HepG2 (cell line): ENCODE data around the gene GDPD5. TPM values are rescaled to one million over a fixed set of nuclear protein-coding genes. Genes with fewer than 3 reads are reported as not detected.
A peak's percentile ranks its signal among the peaks of the same experiment; 100 is the strongest.

Experiments used
- ATAC-seq: fragments of 200-7000 bp; cut with Tn5 transposase; 3 replicates; pipeline ENCODE4 v1.9.1; 2020; ENCODE audit warnings: mild to moderate bottlenecking, moderate library complexity
- BruUV-seq: library from RNA; stranded (reverse); fragments of 400-500 nt; replicated peaks from 2 replicates; lab custom pipeline; 2021; lab: Mats Ljungman, UMichigan
- CTCF ChIA-PET: fragments of 300-600 bp; formaldehyde crosslinking; extraction: SDS; loops from one replicate; lab custom pipeline; 2021; ENCODE audit warnings: low total read pairs, inconsistent platforms, low intra/inter-chr PET ratio; lab: Yijun Ruan, JAX
- POLR2A ChIA-PET: fragments of 350-600 bp; sonication (Branson Sonifier 250); formaldehyde crosslinking; loops from one replicate; lab custom pipeline; 2020; ENCODE audit warnings: antibody characterized with exemption, inconsistent platforms; lab: Yijun Ruan, JAX
- DNase-seq: peaks from one replicate; pipeline ENCODE4 v3.0.0-alpha.2; 2015; ENCODE audit warnings: low spot score
- FAIRE-seq: peaks from 3 replicates; lab custom pipeline; 2011; peaks lifted over from hg19 to GRCh38; lab: Jason Lieb, UNC
- H2AFZ ChIP-seq: one replicate; pipeline ENCODE4 v1.6.1; 2011; ENCODE audit warnings: low read length, inconsistent platforms
- H3K27ac ChIP-seq: fragments of 300-600 bp; 3 replicates; pipeline ENCODE4 v1.8.0; 2011; ENCODE audit warnings: mixed run types, mild to moderate bottlenecking, mixed read lengths, low read length, inconsistent platforms; ENCODE audit not compliant: insufficient read depth; ENCODE audit errors: extremely low read length
- H3K27me3 ChIP-seq, 2 experiments: fragments of 200-600 bp in 1 of 2; 2 replicates in 1 of 2; 3 replicates in 1 of 2; pipeline versions ENCODE4 v1.6.0 to v1.8.0; 2011; ENCODE audit warnings: low read length in 2 of 2, mild to moderate bottlenecking in 2 of 2, moderate library complexity in 2 of 2, inconsistent platforms in 1 of 2; ENCODE audit not compliant: insufficient read depth in 2 of 2, control insufficient read depth in 1 of 2
- H3K36me3 ChIP-seq, 2 experiments: fragments of 200-600 bp in 1 of 2; replicated peaks in 1 of 2; 2 replicates in 1 of 2; 3 replicates in 1 of 2; pipeline versions ENCODE4 v1.5.1 to v1.8.0; 2011; ENCODE audit warnings: low read length in 2 of 2, inconsistent platforms in 1 of 2; ENCODE audit not compliant: insufficient read depth in 2 of 2, control insufficient read depth in 1 of 2
- H3K4me1 ChIP-seq: 2 replicates; pipeline ENCODE4 v1.5.1; 2012; ENCODE audit warnings: low read length, inconsistent platforms; ENCODE audit not compliant: insufficient read depth
- H3K4me2 ChIP-seq: 2 replicates; pipeline ENCODE4 v1.6.0; 2011; ENCODE audit warnings: low read depth, low read length, inconsistent platforms
- H3K4me3 ChIP-seq, 3 experiments: fragments of 200-600 bp in 1 of 3; sonication (generic), shearing (Covaris generic) in 1 of 3; replicated peaks in 1 of 3; 2 replicates each; pipeline ENCODE4 v1.5.1; 2011 to 2016; ENCODE audit warnings: low read length in 3 of 3, inconsistent platforms in 2 of 3, low read depth in 2 of 3, mild to moderate bottlenecking in 2 of 3, control low read depth in 1 of 3, mixed read lengths in 1 of 3; ENCODE audit not compliant: insufficient read depth in 1 of 3
- H3K79me2 ChIP-seq: one replicate; pipeline ENCODE4 v1.6.1; 2011; ENCODE audit warnings: low read length, inconsistent platforms; ENCODE audit not compliant: insufficient read depth
- H3K9ac ChIP-seq: 2 replicates; pipeline ENCODE4 v1.6.0; 2011; ENCODE audit warnings: mild to moderate bottlenecking, low read depth, low read length, inconsistent platforms; ENCODE audit not compliant: insufficient read depth
- H3K9me3 ChIP-seq: 2 replicates; pipeline ENCODE4 v1.5.1; 2012; ENCODE audit warnings: mild to moderate bottlenecking, low read length
- H4K20me1 ChIP-seq: 2 replicates; pipeline ENCODE4 v1.6.0; 2011; ENCODE audit warnings: inconsistent platforms, mild to moderate bottlenecking, low read length, moderate library complexity; ENCODE audit not compliant: insufficient read depth
- ATF4 ChIP-seq, 2 experiments: fragments of 450-650 bp in 1 of 2; sonication (generic) in 1 of 2; formaldehyde crosslinking; IDR thresholded peaks; 2 replicates each; pipeline versions ENCODE4 v1.5.0 to v1.8.0; 2020 to 2022; ENCODE audit warnings: mild to moderate bottlenecking in 1 of 2, missing genetic modification reagents in 1 of 2
- CENPX ChIP-seq: sonication (generic); formaldehyde crosslinking; IDR thresholded peaks from 2 replicates; pipeline ENCODE4 v1.9.0; 2021; ENCODE audit warnings: mild to moderate bottlenecking, missing genetic modification reagents, moderate library complexity
- ETS1 ChIP-seq: sonication (generic); formaldehyde crosslinking; IDR thresholded peaks from 2 replicates; pipeline ENCODE4 v1.4.0; 2020; ENCODE audit warnings: missing genetic modification reagents
- FLYWCH1 ChIP-seq: sonication (generic); formaldehyde crosslinking; IDR thresholded peaks from 2 replicates; pipeline ENCODE4 v1.8.1; 2023; ENCODE audit warnings: mild to moderate bottlenecking, missing genetic modification reagents
- IKZF5 ChIP-seq: IDR thresholded peaks from 2 replicates; pipeline ENCODE4 v1.6.1; 2018; ENCODE audit warnings: missing genetic modification reagents, mild to moderate bottlenecking, missing compliant biosample characterization
- KLF15 ChIP-seq: sonication (generic); formaldehyde crosslinking; IDR thresholded peaks from 2 replicates; pipeline ENCODE4 v1.8.1; 2023; ENCODE audit warnings: borderline replicate concordance, mild to moderate bottlenecking, inconsistent platforms, missing genetic modification reagents, mixed read lengths
- SP4 ChIP-seq: sonication (generic); formaldehyde crosslinking; IDR thresholded peaks from 2 replicates; pipeline ENCODE4 v1.8.1; 2023; ENCODE audit warnings: mild to moderate bottlenecking, missing genetic modification reagents
- ZNF773 ChIP-seq: sonication (generic); formaldehyde crosslinking; IDR thresholded peaks from 2 replicates; pipeline ENCODE4 v1.4.0; 2020; ENCODE audit warnings: missing genetic modification reagents, borderline replicate concordance
- in situ Hi-C: cut with HindIII; loops from 2 replicates; pipeline ENCODE4 v1.10.0; 2017; ENCODE audit warnings: low pct_unique_long_range_greater_than_20kb; ENCODE audit not compliant: extremely low pct_ligation_motif_present
- intact Hi-C: fragments of 100-400 bp; cut with micrococcal nuclease; formaldehyde crosslinking; loops from one replicate; pipeline ENCODE4 v1.10.0; 2022; ENCODE audit not compliant: unreplicated experiment
- polyA plus RNA-seq, 8 experiments: library from polyadenylated mRNA; depleted of rRNA in 3 of 8; stranded (reverse) in 7 of 8; unstranded in 1 of 8; fragments of >200 nt; fragmentation: Illumina TruSeq in 4 of 8; extraction: Trizol in 4 of 8; gene quantifications; 2 replicates each; pipeline versions ENCODE4 v1.2.1 to v1.2.3, GENCODE V29; 2011 to 2016; ENCODE audit warnings: low read depth in 4 of 8, missing spikeins in 1 of 8, mixed read lengths in 1 of 8; ENCODE audit not compliant: insufficient read depth in 1 of 8
- total RNA-seq, 5 experiments: library from RNA; depleted of rRNA; stranded (reverse); fragments of >200 nt; fragmentation: Illumina TruSeq; extraction: Trizol; gene quantifications; 2 replicates each; pipeline ENCODE4 v1.2.3, GENCODE V29; 2016; ENCODE audit warnings: low read depth in 1 of 5

GDPD5 gene
- total and polyA plus RNA-seq, 2 of the 13 experiments (the other 11 are each of a cell fraction or from before 2014, with no cell fraction given) = 55.0 to 67.5 TPM

- TF ChIP-seq CENPX (CRISPR knock-in tag) (no peak), KLF15 (CRISPR knock-in tag) (no peak), ATF4 (CRISPR knock-in tag; IDR thresholded peaks at IDR 0.05) (no peak), ZNF773 (CRISPR knock-in tag) (no peak), SP4 (CRISPR knock-in tag) (peak; percentile 76), FLYWCH1 (CRISPR knock-in tag) (no peak)
These were observed 97.4 kb downstream of the GDPD5 start (continued) for GRCh38 chr11:75428281-75428724.

- no peak for FAIRE-seq
- ATAC-seq = no peak
- CTCF ChIA-PET = no interaction called here
- peak overlapping the region; percentile 82; the same call in 1 of the 2 replicates for H3K4me2 ChIP-seq
- BruUV-seq = no TSS peak
- in situ Hi-C loops (no loop called here), intact Hi-C loops (no loop called here)
- DNase-seq = no peak
- peaks cover 39% of the 10 kb centered on the region for H3K4me1 ChIP-seq
- H3K9ac ChIP-seq = no peak overlapping the region
- no peak overlapping the region for H3K4me3 ChIP-seq
- peaks cover 9% of the 10 kb centered on the region; the same call in 1 of the 2 replicates for H4K20me1 ChIP-seq
- H3K27me3 ChIP-seq = peaks cover 3 to 25% of the 10 kb centered on the region in 2 experiments; a peak in 4 of 5 replicates
- no peaks in the 10 kb centered on the region for H3K79me2 ChIP-seq
- H3K36me3 ChIP-seq = no peaks in the 10 kb centered on the region
- TF ChIP-seq ETS1 (CRISPR knock-in tag) (no peak), IKZF5 (no peak)
- H3K9me3 ChIP-seq = no peaks in the 10 kb centered on the region
- POLR2A ChIA-PET = interaction anchor here (1.5 kb wide), 1 partner anchor 27 kb away, joined by 10 read pairs; no protein-coding TSS in a partner anchor
- no peak overlapping the region for H3K27ac ChIP-seq
- no peak overlapping the region for H2AFZ ChIP-seq
These were observed 98.6 kb downstream of the GDPD5 start for GRCh38 chr11:75427181-75427580.
